Transverse colon (tissue), 4 donors: ENCODE measurements around the gene CD8A. TPM values are rescaled to one million over a fixed set of nuclear protein-coding genes. Genes with fewer than 3 reads are reported as not detected.

ENCODE experiments used
- DNase-seq: peaks from one replicate; pipeline ENCODE4 v3.0.0-alpha.2; 2019
- H3K27ac ChIP-seq, 4 donors: fragments of 200-600 bp; sonication (generic); 2 replicates each; pipeline ENCODE4 v1.5.1; 2016 to 2018; ENCODE audit warnings: inconsistent platforms in 4 of 4
- H3K27me3 ChIP-seq: fragments of 200-600 bp; sonication (generic); 2 replicates; pipeline ENCODE4 v1.5.1; 2017; ENCODE audit warnings: inconsistent platforms
- H3K36me3 ChIP-seq, 4 donors: fragments of 200-600 bp; sonication (generic); 2 replicates each; pipeline ENCODE4 v1.5.1; 2017 to 2019; ENCODE audit warnings: inconsistent platforms in 4 of 4
- H3K4me1 ChIP-seq, 4 donors: fragments of 200-600 bp; sonication (generic); 2 replicates each; pipeline ENCODE4 v1.5.1; 2017 to 2020; ENCODE audit warnings: inconsistent platforms in 4 of 4
- H3K4me3 ChIP-seq, 4 donors: fragments of 200-600 bp; sonication (generic); 1 replicate in 1 of 4; 2 replicates in 3 of 4; pipeline versions ENCODE4 v1.5.1 to v1.6.1; 2017 to 2019; ENCODE audit warnings: inconsistent platforms in 4 of 4
- H3K9me3 ChIP-seq, 2 donors: fragments of 200-600 bp; sonication (generic); 2 replicates each; pipeline ENCODE4 v1.5.1; 2017 to 2019; ENCODE audit warnings: inconsistent platforms in 2 of 2
- EP300 ChIP-seq: sonication (generic); formaldehyde crosslinking; IDR thresholded peaks from one replicate; pipeline ENCODE4 v1.6.1; 2017; ENCODE audit warnings: antibody characterized with exemption, low read depth
- POLR2A ChIP-seq: fragments of 450-650 bp; IDR thresholded peaks from one replicate; pipeline ENCODE4 v1.6.1; 2016; ENCODE audit warnings: antibody characterized with exemption, mild to moderate bottlenecking, moderate library complexity
- POLR2AphosphoS5 ChIP-seq, 3 donors: sonication (generic); formaldehyde crosslinking; IDR thresholded peaks; one replicate each; pipeline ENCODE4 v1.6.1; 2016; ENCODE audit warnings: antibody characterized with exemption in 3 of 3
- WGBS, 2 donors: methylation state at CpG; one replicate each; pipeline ENCODE4 v1.1.5; 2018; ENCODE audit warnings: low coverage in 1 of 2; 5-methylcytosine and 5-hydroxymethylcytosine counted together
- in situ Hi-C, 4 donors: fragments of 200-750 bp; cut with MboI; loops; one replicate each; pipeline versions ENCODE4 v1.15.0 to v1.15.1; 2017; ENCODE audit warnings: low sequenced_read_pairs in 3 of 4, low pct_ligation_motif_present in 1 of 4, low pct_unique_long_range_greater_than_20kb in 1 of 4
- intact Hi-C: fragments of 100-400 bp; cut with DNase I; formaldehyde crosslinking; loops from one replicate; pipeline ENCODE4 v1.15.1; 2023; ENCODE audit warnings: low total_unique reads
- total RNA-seq, 4 donors: library from RNA; depleted of rRNA; stranded (reverse); fragments of >200 nt; gene quantifications; one replicate each; pipeline ENCODE4 v1.1.0, GENCODE V29; 2016
- TF ChIP-seq, protein P1 (sequence below), 5 experiments: fragments of 200-600 bp in 3 of 5; fragments of 450-650 bp in 2 of 5; sonication (generic) in 3 of 5; IDR thresholded peaks; 1 replicate in 2 of 5; 2 replicates in 3 of 5; pipeline ENCODE4 v1.5.1; 2016 to 2017; ENCODE audit warnings: antibody characterized with exemption in 5 of 5, inconsistent platforms in 3 of 5, mild to moderate bottlenecking in 2 of 5, moderate library complexity in 1 of 5

The CD8A gene
- total RNA-seq, 4 donors from 2014 or later = 0.60 to 33.3 (median 2.5) TPM

- 43 to 53% methylated on average over 5 to 8 of the region's 8 CpGs for WGBS, 2 donors
- TF ChIP-seq POLR2A (no peak), POLR2AphosphoS5 (IDR thresholded peaks at IDR 0.05) (no peak), EP300 (no peak)
- TF ChIP-seq, protein P1, sequence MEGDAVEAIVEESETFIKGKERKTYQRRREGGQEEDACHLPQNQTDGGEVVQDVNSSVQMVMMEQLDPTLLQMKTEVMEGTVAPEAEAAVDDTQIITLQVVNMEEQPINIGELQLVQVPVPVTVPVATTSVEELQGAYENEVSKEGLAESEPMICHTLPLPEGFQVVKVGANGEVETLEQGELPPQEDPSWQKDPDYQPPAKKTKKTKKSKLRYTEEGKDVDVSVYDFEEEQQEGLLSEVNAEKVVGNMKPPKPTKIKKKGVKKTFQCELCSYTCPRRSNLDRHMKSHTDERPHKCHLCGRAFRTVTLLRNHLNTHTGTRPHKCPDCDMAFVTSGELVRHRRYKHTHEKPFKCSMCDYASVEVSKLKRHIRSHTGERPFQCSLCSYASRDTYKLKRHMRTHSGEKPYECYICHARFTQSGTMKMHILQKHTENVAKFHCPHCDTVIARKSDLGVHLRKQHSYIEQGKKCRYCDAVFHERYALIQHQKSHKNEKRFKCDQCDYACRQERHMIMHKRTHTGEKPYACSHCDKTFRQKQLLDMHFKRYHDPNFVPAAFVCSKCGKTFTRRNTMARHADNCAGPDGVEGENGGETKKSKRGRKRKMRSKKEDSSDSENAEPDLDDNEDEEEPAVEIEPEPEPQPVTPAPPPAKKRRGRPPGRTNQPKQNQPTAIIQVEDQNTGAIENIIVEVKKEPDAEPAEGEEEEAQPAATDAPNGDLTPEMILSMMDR (IDR thresholded peaks at IDR 0.05) = no peak
These were observed 6.9 kb downstream of the CD8A start for GRCh38 chr2:86783615-86784339.

GRCh38 chr2:86782748-86783147, 8.0 kb downstream of the CD8A start:
- no peaks in the 10 kb centered on the region for H3K4me1 ChIP-seq
- TF ChIP-seq POLR2A (no peak), POLR2AphosphoS5 (IDR thresholded peaks at IDR 0.05) (no peak), EP300 (no peak)
- TF ChIP-seq, protein P1 (IDR thresholded peaks at IDR 0.05) = no peak
- intact Hi-C loops (loop anchor here (1.0 kb wide), 1 partner anchor 26 kb away; no protein-coding TSS in a partner anchor), in situ Hi-C loops (no loop called here)
- H3K27me3 ChIP-seq = peaks cover 4% of the 10 kb centered on the region
- no peak for DNase-seq
- 90 to 93% methylated on average over 3 to 7 of the region's 7 CpGs for WGBS, 2 donors
- no peak overlapping the region for H3K4me3 ChIP-seq
- no peaks in the 10 kb centered on the region for H3K36me3 ChIP-seq
- no peaks in the 10 kb centered on the region for H3K9me3 ChIP-seq
- no peak overlapping the region for H3K27ac ChIP-seq

More at GRCh38 chr2:86783615-86784339, 6.9 kb downstream of the CD8A start:
- Histone ChIP-seq H3K27me3 (peaks cover 13% of the 10 kb centered on the region), H3K4me3 (no peak overlapping the region), H3K27ac (no peak overlapping the region), H3K36me3 (no peaks in the 10 kb centered on the region), H3K4me1 (peaks cover under 1 to 1% (median under 1%) of the 10 kb centered on the region in 4 donors), H3K9me3 (no peaks in the 10 kb centered on the region)
- intact Hi-C loops (loop anchor here (1.0 kb wide), 1 partner anchor 25 kb away; no protein-coding TSS in a partner anchor), in situ Hi-C loops (no loop called here)
- DNase-seq = no peak

DNA sequence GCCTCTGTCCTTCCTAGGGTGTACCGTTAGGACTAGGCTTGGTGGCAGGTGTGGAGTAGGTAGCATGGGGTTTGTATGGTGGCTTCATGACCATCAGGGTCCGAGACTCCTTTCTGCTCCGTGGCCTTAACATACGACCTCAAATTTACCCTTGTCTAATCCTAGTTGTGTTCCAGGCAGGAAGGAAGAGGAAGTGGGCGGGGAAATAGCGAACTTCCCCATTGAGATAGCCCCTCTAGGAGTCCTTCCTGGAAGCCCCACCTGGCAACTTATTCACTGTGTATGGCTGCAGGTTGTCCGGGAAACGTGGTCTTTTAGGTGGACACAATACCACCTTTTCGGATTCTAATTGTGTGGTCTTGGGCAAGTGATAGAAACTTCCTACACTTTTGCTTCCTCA, 9.3 kb downstream of the CD8A start:
- intact Hi-C loops = no loop called here
- in situ Hi-C loops = no loop called here
- no peak for TF ChIP-seq EP300
- TF ChIP-seq, protein P1 (IDR thresholded peaks at IDR 0.05) = no peak
- TF ChIP-seq POLR2AphosphoS5 (IDR thresholded peaks at IDR 0.05) = no peak
- TF ChIP-seq POLR2A = no peak
- 50 to 72% methylated on average over 2 to 9 of the region's 9 CpGs for WGBS, 2 donors
- Histone ChIP-seq H3K9me3 (no peaks in the 10 kb centered on the region), H3K4me1 (no peaks in the 10 kb centered on the region), H3K36me3 (no peaks in the 10 kb centered on the region), H3K27me3 (no peaks in the 10 kb centered on the region), H3K27ac (no peak overlapping the region), H3K4me3 (no peak overlapping the region)
- no peak for DNase-seq

DNA sequence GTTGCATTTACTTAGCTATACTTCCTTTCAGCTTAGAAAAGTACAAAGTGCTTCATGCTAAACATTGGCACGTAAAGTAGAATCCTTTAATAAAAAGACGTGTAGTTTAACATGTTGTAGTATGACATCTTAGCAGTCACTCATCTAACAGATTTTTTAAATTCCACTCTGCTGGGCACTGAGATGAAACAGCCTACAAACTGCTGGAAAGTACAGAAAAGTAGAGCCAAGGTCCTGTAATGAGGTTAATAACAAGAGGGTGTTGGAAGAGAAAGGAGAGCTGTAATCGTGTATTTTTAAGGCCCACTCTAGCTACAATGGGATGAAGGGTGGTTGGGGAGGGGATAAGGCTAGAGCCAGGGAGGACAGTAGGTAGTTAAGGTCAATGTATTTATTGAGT, 10.7 kb downstream of the CD8A start:
- no peaks in the 10 kb centered on the region for H3K4me1 ChIP-seq
- H3K4me3 ChIP-seq = no peak overlapping the region
- DNase-seq = no peak
- intact Hi-C loops = no loop called here
- peaks cover 0 to under 1% (median 0%) of the 10 kb centered on the region in 4 donors for H3K36me3 ChIP-seq
- no peak overlapping the region for H3K27ac ChIP-seq
- H3K9me3 ChIP-seq = no peaks in the 10 kb centered on the region
- 69 to 73% methylated on average over 3 of the region's 3 CpGs for WGBS, 2 donors
- TF ChIP-seq POLR2A = no peak
- TF ChIP-seq POLR2AphosphoS5 (IDR thresholded peaks at IDR 0.05) = no peak
- no peak for TF ChIP-seq EP300
- TF ChIP-seq, protein P1 (IDR thresholded peaks at IDR 0.05) = no peak
- in situ Hi-C loops = no loop called here
- H3K27me3 ChIP-seq = no peaks in the 10 kb centered on the region
